HG02642 (cell line): ENCODE measurements around the gene TMEM158.

Source experiments
- ATAC-seq: cut with Tn5 transposase; IDR thresholded peaks from one replicate; pipeline ENCODE4 v1.9.1; 2021; ENCODE audit warnings: mild to moderate bottlenecking; ENCODE audit not compliant: unreplicated experiment, poor library complexity

Gene TMEM158

GRCh38 chr3:45226206-45226915, at the start of gene TMEM158:
Gene TMEM158, minus strand, starts transcription at chr3:45226287. Its CDS starts 260 bp downstream, at chr3:45226027.
- peak; percentile 81 for ATAC-seq

GRCh38 chr3:45275006-45275704, 49.1 kb upstream of the TMEM158 start:
- no peak for ATAC-seq

- no peak for ATAC-seq
These were observed 47.8 kb upstream of the TMEM158 start for GRCh38 chr3:45273681-45274515.

- ATAC-seq: no peak
These were observed 46.9 kb upstream of the TMEM158 start for GRCh38 chr3:45272828-45273470.

GRCh38 chr3:45272032-45272810, 46.1 kb upstream of the TMEM158 start:
- ATAC-seq: no peak

GRCh38 chr3:45269952-45270351, 43.9 kb upstream of the TMEM158 start:
- no peak for ATAC-seq

GRCh38 chr3:45267097-45267496, 41.0 kb upstream of the TMEM158 start:
- ATAC-seq: no peak

- no peak for ATAC-seq
These were observed 35.4 kb upstream of the TMEM158 start for GRCh38 chr3:45261333-45262110.

GRCh38 chr3:45259133-45259532, 33.0 kb upstream of the TMEM158 start:
- no peak for ATAC-seq

GRCh38 chr3:45258317-45258716, 32.2 kb upstream of the TMEM158 start:
- no peak for ATAC-seq

- no peak for ATAC-seq
These were observed 27.2 kb upstream of the TMEM158 start for GRCh38 chr3:45253316-45253715.

- ATAC-seq: no peak
These were observed 26.7 kb upstream of the TMEM158 start for GRCh38 chr3:45252826-45253225.

GRCh38 chr3:45249391-45249790, 23.3 kb upstream of the TMEM158 start:
- ATAC-seq: no peak

- no peak for ATAC-seq
These were observed 20.2 kb upstream of the TMEM158 start for GRCh38 chr3:45246241-45246640.

- no peak for ATAC-seq
These were observed 18.3 kb upstream of the TMEM158 start for GRCh38 chr3:45244356-45244755.

GRCh38 chr3:45241206-45241605, 15.1 kb upstream of the TMEM158 start:
- no peak for ATAC-seq

- no peak for ATAC-seq
These were observed 14.2 kb upstream of the TMEM158 start for GRCh38 chr3:45240292-45240691.

GRCh38 chr3:45239254-45239653, 13.2 kb upstream of the TMEM158 start:
- no peak for ATAC-seq

- no peak for ATAC-seq
These were observed 10.9 kb upstream of the TMEM158 start for GRCh38 chr3:45236964-45237363.
